ENCODE data around the gene SURF2. TPM values are rescaled to one million over a fixed set of nuclear protein-coding genes. Genes with fewer than 3 reads are reported as not detected.
"Not testable (repeated sequence)": the region's sequence is repeated elsewhere in the genome, so short reads cannot be mapped to it uniquely, and the experiment has no call there.

The SURF2 gene
- total RNA-seq (2014; rRNA removed; shearing (Covaris generic)): 26.3 and 43.1 TPM in 2 replicates

GRCh38 chr9:133356391-133357091 is at the start of gene SURF2, which contains the start of gene SURF1:
SURF2 (plus strand) TSS chr9:133356550; CDS start chr9:133356593, 43 bp downstream.
SURF1 (minus strand) TSS chr9:133356487; CDS start chr9:133356453, 34 bp downstream.
- peak; percentile 48 for DNase-seq (ENCODE audit: low spot score)

- DNase-seq (ENCODE audit: low spot score): no peak
Observed at GRCh38 chr9:133307301-133307700, 49.0 kb upstream of the SURF2 start.

GRCh38 chr9:133309608-133310007 is 46.7 kb upstream of the SURF2 start:
- DNase-seq (ENCODE audit: low spot score): no peak

- no peak for DNase-seq (ENCODE audit: low spot score)
Observed at GRCh38 chr9:133315997-133316396, 40.4 kb upstream of the SURF2 start.

GRCh38 chr9:133317551-133317950 is 38.8 kb upstream of the SURF2 start:
- DNase-seq (ENCODE audit: low spot score): not testable (repeated sequence)

GRCh38 chr9:133320421-133320881 is 35.9 kb upstream of the SURF2 start:
- no peak for DNase-seq (ENCODE audit: low spot score)

- DNase-seq (ENCODE audit: low spot score): no peak
Observed at GRCh38 chr9:133321411-133321935, 34.9 kb upstream of the SURF2 start.

GRCh38 chr9:133322701-133323100 is 33.6 kb upstream of the SURF2 start:
- DNase-seq (ENCODE audit: low spot score): no peak

- DNase-seq (ENCODE audit: low spot score): no peak
Observed at GRCh38 chr9:133323211-133323610, 33.1 kb upstream of the SURF2 start.

- DNase-seq (ENCODE audit: low spot score): no peak
Observed at GRCh38 chr9:133323991-133324703, 32.2 kb upstream of the SURF2 start.

- not testable (repeated sequence) for DNase-seq (ENCODE audit: low spot score)
Observed at GRCh38 chr9:133327021-133327420, 29.3 kb upstream of the SURF2 start.

GRCh38 chr9:133327834-133328484 is 28.4 kb upstream of the SURF2 start:
- no peak for DNase-seq (ENCODE audit: low spot score)

GRCh38 chr9:133329306-133330156 is 26.8 kb upstream of the SURF2 start:
- DNase-seq (ENCODE audit: low spot score): peak; percentile 38

- DNase-seq (ENCODE audit: low spot score): no peak
Observed at GRCh38 chr9:133331221-133331620, 25.1 kb upstream of the SURF2 start.

GRCh38 chr9:133331641-133332380 is 24.5 kb upstream of the SURF2 start:
- no peak for DNase-seq (ENCODE audit: low spot score)

GRCh38 chr9:133332381-133332730 is 24.0 kb upstream of the SURF2 start:
- DNase-seq (ENCODE audit: low spot score): no peak

- DNase-seq (ENCODE audit: low spot score): no peak
Observed at GRCh38 chr9:133333011-133333410, 23.3 kb upstream of the SURF2 start.

- no peak for DNase-seq (ENCODE audit: low spot score)
Observed at GRCh38 chr9:133333566-133333965, 22.8 kb upstream of the SURF2 start.

GRCh38 chr9:133334161-133334560 is 22.2 kb upstream of the SURF2 start:
- DNase-seq (ENCODE audit: low spot score): no peak

GRCh38 chr9:133334888-133335287 is 21.5 kb upstream of the SURF2 start:
- not testable (repeated sequence) for DNase-seq (ENCODE audit: low spot score)
